Vagina (tissue), 2 donors: ENCODE results near the gene CNTNAP4. TPM values are rescaled to one million over a fixed set of nuclear protein-coding genes. Genes with fewer than 3 reads are reported as not detected.

Source experiments
- DNase-seq, 2 donors: peaks; one replicate each; pipeline ENCODE4 v3.0.0-alpha.2; 2017; ENCODE audit errors: extremely low spot score in 2 of 2
- H3K27ac ChIP-seq: fragments of 200-600 bp; sonication (generic); one replicate; pipeline ENCODE4 v1.5.1; 2019
- H3K27me3 ChIP-seq: fragments of 200-600 bp; sonication (generic); one replicate; pipeline ENCODE4 v1.5.1; 2019
- H3K36me3 ChIP-seq, 2 donors: fragments of 200-600 bp; sonication (generic); one replicate each; pipeline ENCODE4 v1.5.1; 2017 to 2019
- H3K4me1 ChIP-seq: fragments of 200-600 bp; sonication (generic); one replicate; pipeline ENCODE4 v1.5.1; 2019
- H3K4me3 ChIP-seq, 2 donors: fragments of 200-600 bp; sonication (generic); 1 replicate in 1 of 2; 2 replicates in 1 of 2; pipeline ENCODE4 v1.5.1; 2016 to 2019
- H3K9me3 ChIP-seq: fragments of 200-600 bp; sonication (generic); one replicate; pipeline ENCODE4 v1.5.1; 2019
- POLR2A ChIP-seq, 2 donors: fragments of 450-650 bp; IDR thresholded peaks; one replicate each; pipeline ENCODE4 v1.6.1; 2017; ENCODE audit warnings: antibody characterized with exemption in 2 of 2, mild to moderate bottlenecking in 2 of 2, moderate library complexity in 2 of 2
- POLR2AphosphoS5 ChIP-seq, 2 donors: sonication (generic); formaldehyde crosslinking; IDR thresholded peaks; one replicate each; pipeline ENCODE4 v1.9.0; 2017; ENCODE audit warnings: antibody characterized with exemption in 2 of 2, mild to moderate bottlenecking in 2 of 2, low read depth in 1 of 2; ENCODE audit not compliant: insufficient read depth in 1 of 2
- intact Hi-C: fragments of 100-400 bp; cut with DNase I; formaldehyde crosslinking; loops from one replicate; pipeline ENCODE4 v1.15.1; 2023
- total RNA-seq: library from RNA; depleted of rRNA; stranded (reverse); fragments of >200 nt; gene quantifications from one replicate; pipeline ENCODE4 v1.2.3, GENCODE V29; 2016
- TF ChIP-seq, protein P1 (sequence below), 3 experiments: fragments of 450-650 bp in 2 of 3; fragments of 200-600 bp in 1 of 3; sonication (generic) in 1 of 3; IDR thresholded peaks; one replicate each; pipeline ENCODE4 v1.5.1; 2017 to 2019; ENCODE audit warnings: antibody characterized with exemption in 3 of 3, mild to moderate bottlenecking in 2 of 3, moderate library complexity in 2 of 3

CNTNAP4 gene
- total RNA-seq, 1 donor from 2014 or later, result 1.7 TPM

DNA sequence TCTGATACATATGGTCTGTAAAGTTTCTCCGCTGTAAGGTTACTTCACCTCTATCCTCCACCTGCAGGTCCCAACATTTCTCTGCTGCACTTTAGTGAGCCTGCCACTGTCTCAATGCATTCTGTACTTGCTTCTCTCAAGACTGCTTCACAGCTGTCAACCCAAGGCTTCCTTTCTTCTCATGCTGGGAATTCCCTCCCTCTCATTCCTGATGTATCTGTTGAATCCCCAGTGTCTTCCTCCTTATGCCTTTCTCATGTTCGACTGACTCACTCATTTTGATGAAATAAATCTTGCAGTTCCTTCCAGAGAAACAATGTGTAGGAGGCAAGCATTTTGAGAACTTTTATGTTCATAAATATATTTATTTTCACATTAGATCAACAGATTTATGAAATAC lies 288.3 kb downstream of the CNTNAP4 start:
- Histone ChIP-seq H3K36me3 (no peaks in the 10 kb centered on the region), H3K4me3 (no peak overlapping the region), H3K9me3 (no peaks in the 10 kb centered on the region), H3K4me1 (no peaks in the 10 kb centered on the region), H3K27ac (no peak overlapping the region), H3K27me3 (no peaks in the 10 kb centered on the region)
- intact Hi-C loops, result no loop called here
- DNase-seq, result no peak
- no peak for TF ChIP-seq POLR2A (IDR thresholded peaks at IDR 0.05)
- TF ChIP-seq, protein P1, sequence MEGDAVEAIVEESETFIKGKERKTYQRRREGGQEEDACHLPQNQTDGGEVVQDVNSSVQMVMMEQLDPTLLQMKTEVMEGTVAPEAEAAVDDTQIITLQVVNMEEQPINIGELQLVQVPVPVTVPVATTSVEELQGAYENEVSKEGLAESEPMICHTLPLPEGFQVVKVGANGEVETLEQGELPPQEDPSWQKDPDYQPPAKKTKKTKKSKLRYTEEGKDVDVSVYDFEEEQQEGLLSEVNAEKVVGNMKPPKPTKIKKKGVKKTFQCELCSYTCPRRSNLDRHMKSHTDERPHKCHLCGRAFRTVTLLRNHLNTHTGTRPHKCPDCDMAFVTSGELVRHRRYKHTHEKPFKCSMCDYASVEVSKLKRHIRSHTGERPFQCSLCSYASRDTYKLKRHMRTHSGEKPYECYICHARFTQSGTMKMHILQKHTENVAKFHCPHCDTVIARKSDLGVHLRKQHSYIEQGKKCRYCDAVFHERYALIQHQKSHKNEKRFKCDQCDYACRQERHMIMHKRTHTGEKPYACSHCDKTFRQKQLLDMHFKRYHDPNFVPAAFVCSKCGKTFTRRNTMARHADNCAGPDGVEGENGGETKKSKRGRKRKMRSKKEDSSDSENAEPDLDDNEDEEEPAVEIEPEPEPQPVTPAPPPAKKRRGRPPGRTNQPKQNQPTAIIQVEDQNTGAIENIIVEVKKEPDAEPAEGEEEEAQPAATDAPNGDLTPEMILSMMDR (IDR thresholded peaks at IDR 0.05), result no peak
- TF ChIP-seq POLR2AphosphoS5 (IDR thresholded peaks at IDR 0.05; ENCODE audit: insufficient read depth in 1 of 2, low read depth in 1 of 2), result no peak

DNA sequence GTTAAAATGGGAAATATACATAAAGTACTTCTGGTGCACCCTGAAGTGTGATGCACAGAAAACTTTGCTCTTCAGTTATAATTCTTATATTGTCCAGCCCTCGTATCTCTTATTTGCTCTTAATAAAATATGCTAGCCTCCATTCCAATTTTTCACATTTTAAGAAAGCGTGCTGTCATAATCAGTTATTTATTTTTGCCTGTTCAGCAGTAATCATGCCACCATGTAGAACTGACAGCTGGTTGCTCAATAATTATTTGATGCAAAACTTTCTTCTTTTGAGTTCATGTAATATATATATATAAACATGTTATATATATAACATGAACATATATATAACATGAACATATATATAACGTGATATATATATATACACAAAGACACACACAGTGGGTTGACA lies 294.6 kb downstream of the CNTNAP4 start:
- TF ChIP-seq POLR2A (IDR thresholded peaks at IDR 0.05) (no peak), POLR2AphosphoS5 (IDR thresholded peaks at IDR 0.05; ENCODE audit: insufficient read depth in 1 of 2, low read depth in 1 of 2) (no peak)
- TF ChIP-seq, protein P1 (IDR thresholded peaks at IDR 0.05), result no peak
- Histone ChIP-seq H3K4me3 (no peak overlapping the region), H3K4me1 (no peaks in the 10 kb centered on the region), H3K27ac (no peak overlapping the region), H3K36me3 (no peaks in the 10 kb centered on the region), H3K27me3 (no peaks in the 10 kb centered on the region), H3K9me3 (no peaks in the 10 kb centered on the region)
- intact Hi-C loops, result no loop called here
- DNase-seq, result no peak

DNA sequence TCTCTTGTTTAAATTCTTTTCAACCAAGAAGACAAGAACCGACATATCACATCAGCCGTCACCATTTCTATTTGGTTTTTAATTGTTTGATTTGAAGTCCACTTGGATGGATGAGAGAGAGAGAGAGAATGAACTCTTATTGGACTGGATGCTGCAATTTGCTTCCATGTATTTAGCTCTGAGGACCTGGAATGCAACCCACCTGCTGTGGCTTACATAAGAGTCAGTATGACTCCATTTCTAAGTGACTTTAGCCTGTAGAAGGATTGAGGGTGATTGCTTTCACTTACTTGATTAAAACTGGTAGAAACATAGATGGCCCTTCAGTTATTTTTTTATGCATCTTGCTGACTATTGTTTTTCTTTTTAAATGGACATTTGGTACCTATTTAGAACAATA lies 296.1 kb downstream of the CNTNAP4 start:
- Histone ChIP-seq H3K4me3 (no peak overlapping the region), H3K27me3 (no peaks in the 10 kb centered on the region), H3K4me1 (no peaks in the 10 kb centered on the region), H3K27ac (no peak overlapping the region), H3K36me3 (no peaks in the 10 kb centered on the region), H3K9me3 (no peaks in the 10 kb centered on the region)
- no peak for DNase-seq
- no peak for TF ChIP-seq POLR2A (IDR thresholded peaks at IDR 0.05)
- intact Hi-C loops, result no loop called here

DNA sequence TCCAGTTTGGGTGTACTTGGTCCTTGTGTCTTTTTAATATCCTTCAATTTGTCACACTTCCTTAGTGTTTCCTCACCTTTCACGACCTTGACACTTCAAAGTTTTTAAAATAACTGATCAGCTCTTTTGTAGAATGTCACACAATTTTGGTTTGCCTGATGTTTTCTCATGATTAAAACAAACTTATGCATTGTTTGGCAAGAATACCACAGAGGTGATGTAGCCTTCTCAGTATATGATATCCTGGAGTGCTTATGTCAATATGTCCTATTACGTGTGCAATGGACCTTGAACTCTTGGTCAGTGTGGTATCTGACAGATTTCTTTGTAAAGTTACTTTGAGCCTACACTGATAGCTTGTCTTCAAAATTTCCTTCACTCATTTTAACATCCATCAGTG lies 297.4 kb downstream of the CNTNAP4 start:
- TF ChIP-seq, protein P1 (IDR thresholded peaks at IDR 0.05), result no peak
- TF ChIP-seq POLR2AphosphoS5 (IDR thresholded peaks at IDR 0.05; ENCODE audit: insufficient read depth in 1 of 2, low read depth in 1 of 2) (no peak), POLR2A (IDR thresholded peaks at IDR 0.05) (no peak)
- intact Hi-C loops, result no loop called here
- Histone ChIP-seq H3K9me3 (no peaks in the 10 kb centered on the region), H3K36me3 (no peaks in the 10 kb centered on the region), H3K27me3 (no peaks in the 10 kb centered on the region), H3K4me1 (no peaks in the 10 kb centered on the region), H3K4me3 (no peak overlapping the region), H3K27ac (no peak overlapping the region)
- DNase-seq, result no peak

DNA sequence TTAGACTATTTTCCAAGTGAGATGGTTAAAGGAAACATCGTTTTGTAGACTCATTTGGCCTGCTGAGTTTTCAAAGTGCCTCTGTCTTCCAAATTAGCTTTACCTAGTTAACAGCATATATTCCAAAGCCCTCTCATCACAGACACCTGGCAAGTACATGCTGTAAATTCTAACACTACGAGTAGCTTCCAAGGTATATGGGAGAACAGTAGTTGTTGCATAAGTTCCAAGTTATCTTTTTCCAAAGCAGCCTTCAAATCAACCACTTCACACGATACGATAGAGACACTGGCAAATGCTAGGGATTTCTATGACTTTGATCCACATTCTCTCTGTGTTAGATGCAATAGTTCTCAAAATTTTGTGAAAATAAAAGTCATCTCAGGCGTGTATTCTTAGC lies 299.3 kb downstream of the CNTNAP4 start:
- Histone ChIP-seq H3K9me3 (no peaks in the 10 kb centered on the region), H3K27me3 (no peaks in the 10 kb centered on the region), H3K36me3 (no peaks in the 10 kb centered on the region), H3K4me3 (no peak overlapping the region), H3K4me1 (no peaks in the 10 kb centered on the region), H3K27ac (no peak overlapping the region)
- DNase-seq, result no peak
- intact Hi-C loops, result no loop called here
- no peak for TF ChIP-seq POLR2AphosphoS5 (IDR thresholded peaks at IDR 0.05; ENCODE audit: insufficient read depth in 1 of 2, low read depth in 1 of 2)

DNA sequence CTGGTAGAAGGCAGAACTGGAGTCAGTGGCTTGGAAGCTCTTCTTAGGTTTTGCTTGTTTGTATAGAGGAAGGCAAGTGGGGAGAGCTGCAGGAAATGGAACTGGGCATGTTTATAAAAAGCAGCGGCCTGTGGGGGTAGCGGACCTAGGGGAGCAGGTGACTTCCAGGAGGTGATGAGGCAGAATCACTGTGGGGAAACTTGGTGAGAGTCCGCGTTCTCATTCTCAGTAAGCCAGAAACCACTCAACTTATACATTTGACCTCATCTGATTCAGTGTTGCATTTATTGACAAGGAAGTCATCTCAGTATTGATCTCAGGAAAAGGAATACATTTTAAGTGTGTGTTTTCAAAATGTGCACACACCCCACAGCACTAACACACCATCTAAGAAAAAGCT lies 299.8 kb downstream of the CNTNAP4 start:
- intact Hi-C loops, result no loop called here
- H3K27ac ChIP-seq, result no peak overlapping the region
- H3K4me3 ChIP-seq, result no peak overlapping the region
- no peaks in the 10 kb centered on the region for H3K4me1 ChIP-seq
- no peaks in the 10 kb centered on the region for H3K27me3 ChIP-seq
- TF ChIP-seq POLR2AphosphoS5 (IDR thresholded peaks at IDR 0.05; ENCODE audit: insufficient read depth in 1 of 2, low read depth in 1 of 2), result no peak
- TF ChIP-seq, protein P1 (IDR thresholded peaks at IDR 0.05), result no peak
- no peak for TF ChIP-seq POLR2A (IDR thresholded peaks at IDR 0.05)
- no peak for DNase-seq
- H3K9me3 ChIP-seq, result no peaks in the 10 kb centered on the region
- H3K36me3 ChIP-seq, result no peaks in the 10 kb centered on the region
